HG03159 (cell line): Measurements from ENCODE around the gene ARHGEF11.

Experiments
- ATAC-seq: cut with Tn5 transposase; IDR thresholded peaks from one replicate; pipeline ENCODE4 v1.9.1; 2021; ENCODE audit warnings: mild to moderate bottlenecking, moderate library complexity; ENCODE audit not compliant: unreplicated experiment

ARHGEF11 gene

GRCh38 chr1:157001304-157001703 lies 44.2 kb downstream of the ARHGEF11 start:
- no peak for ATAC-seq

GRCh38 chr1:157000686-157001085 lies 44.9 kb downstream of the ARHGEF11 start:
- no peak for ATAC-seq

- ATAC-seq = no peak
Measured at GRCh38 chr1:156999596-157000320, 45.8 kb downstream of the ARHGEF11 start.

- ATAC-seq = no peak
Measured at GRCh38 chr1:156998840-156999500, 46.6 kb downstream of the ARHGEF11 start.

- ATAC-seq = no peak
Measured at GRCh38 chr1:156998301-156998700, 47.2 kb downstream of the ARHGEF11 start.

- ATAC-seq = no peak
Measured at GRCh38 chr1:156995412-156995811, 50.1 kb downstream of the ARHGEF11 start.

GRCh38 chr1:156994277-156994676 lies 51.3 kb downstream of the ARHGEF11 start:
- ATAC-seq = no peak

- ATAC-seq = no peak
Measured at GRCh38 chr1:156993426-156994147, 52.0 kb downstream of the ARHGEF11 start.

- ATAC-seq = no peak
Measured at GRCh38 chr1:156992215-156992614, 53.3 kb downstream of the ARHGEF11 start.

- ATAC-seq = no peak
Measured at GRCh38 chr1:156987715-156988114, 57.8 kb downstream of the ARHGEF11 start.

GRCh38 chr1:156980551-156980950 lies 65.0 kb downstream of the ARHGEF11 start:
- ATAC-seq = no peak

GRCh38 chr1:156975084-156975483 lies 70.5 kb downstream of the ARHGEF11 start:
- no peak for ATAC-seq

GRCh38 chr1:156973417-156973816 lies 72.1 kb downstream of the ARHGEF11 start:
- no peak for ATAC-seq

GRCh38 chr1:156970017-156970416 lies 75.5 kb downstream of the ARHGEF11 start:
- ATAC-seq = no peak

GRCh38 chr1:156969496-156969895 lies 76.0 kb downstream of the ARHGEF11 start:
- ATAC-seq = no peak

GRCh38 chr1:156964441-156964840 lies 81.1 kb downstream of the ARHGEF11 start:
- no peak for ATAC-seq

GRCh38 chr1:156963621-156964020 lies 81.9 kb downstream of the ARHGEF11 start:
- ATAC-seq = no peak

GRCh38 chr1:156961709-156962108 lies 83.8 kb downstream of the ARHGEF11 start:
- no peak for ATAC-seq

GRCh38 chr1:156959925-156960324 lies 85.6 kb downstream of the ARHGEF11 start:
- no peak for ATAC-seq

GRCh38 chr1:156959414-156959813 lies 86.1 kb downstream of the ARHGEF11 start:
- no peak for ATAC-seq

GRCh38 chr1:156958247-156958714 lies 87.3 kb downstream of the ARHGEF11 start:
- no peak for ATAC-seq

- ATAC-seq = no peak
Measured at GRCh38 chr1:156957634-156958033, 87.9 kb downstream of the ARHGEF11 start.
